Activated gamma-delta T cell (primary cell): ENCODE results near the gene DUOXA1.
"Not testable (repeated sequence)": the region's sequence is repeated elsewhere in the genome, so short reads cannot be mapped to it uniquely, and the experiment has no call there.

Experiments used
- DNase-seq: peaks from one replicate; lab custom pipeline; 2025; lab: John Stamatoyannopoulos, UW

DUOXA1 gene

DNA sequence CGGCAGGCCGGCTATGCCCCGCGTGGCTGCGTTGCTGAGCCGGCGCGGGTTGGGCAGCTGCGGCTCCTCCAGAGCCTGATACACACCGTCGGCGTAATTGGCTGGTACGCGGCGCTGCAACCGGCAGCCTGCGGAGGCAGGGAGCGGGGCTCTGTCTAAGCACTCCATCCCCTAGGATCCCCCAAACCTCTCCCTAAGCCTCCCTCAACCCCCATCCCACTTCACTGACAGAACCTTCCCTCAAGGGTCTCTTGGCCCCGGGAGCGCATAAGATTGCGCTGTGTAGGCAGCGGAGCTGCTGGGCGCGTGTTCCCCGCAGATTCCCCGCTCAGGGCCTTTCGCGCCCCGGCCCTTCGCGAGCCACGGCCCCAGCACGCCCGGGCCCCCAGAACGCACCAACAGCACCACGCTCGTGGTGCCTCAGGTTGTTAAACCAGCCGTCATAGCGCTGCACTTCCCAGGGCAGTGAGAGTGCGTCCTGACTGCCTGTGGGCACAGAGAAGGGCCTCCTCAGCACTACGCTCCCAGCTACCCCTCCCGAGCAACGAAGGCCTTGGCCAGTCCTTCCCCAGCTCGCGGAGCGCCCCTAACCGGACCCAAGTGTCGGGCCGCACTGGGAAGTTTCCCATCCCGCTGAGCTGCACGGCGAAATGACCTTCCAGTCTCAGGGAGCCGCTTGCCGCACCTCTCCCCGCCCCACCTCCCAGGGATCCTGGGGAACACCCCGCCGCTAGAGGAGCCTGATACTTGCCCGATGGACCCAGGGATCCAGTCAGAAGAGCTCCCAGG lies 16.9 kb downstream of the DUOXA1 start:
- no peak for DNase-seq

DNA sequence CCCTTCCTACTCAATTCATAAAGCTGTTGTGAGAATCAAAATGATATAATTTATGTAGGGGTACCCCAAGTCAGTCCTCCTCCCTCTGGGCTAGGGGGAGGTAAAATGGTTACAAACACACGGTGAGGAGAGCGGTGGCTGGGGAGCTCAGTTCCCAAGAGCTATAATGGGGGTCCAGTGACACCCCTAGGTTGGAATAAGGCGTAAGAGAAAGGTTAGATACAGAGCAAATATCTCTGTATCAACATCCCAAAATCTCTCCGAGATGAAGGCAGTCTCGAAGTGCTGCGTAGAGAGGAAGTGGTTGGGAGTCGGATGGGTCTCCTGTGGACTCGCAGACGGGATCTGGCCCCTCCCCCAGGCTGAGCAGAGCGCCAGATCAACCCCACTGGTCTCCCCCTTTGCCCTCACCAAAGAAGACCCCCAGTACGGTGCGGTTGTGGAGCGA lies 17.5 kb downstream of the DUOXA1 start:
- no peak for DNase-seq

- no peak for DNase-seq
These were observed 18.1 kb downstream of the DUOXA1 start for GRCh38 chr15:45111390-45112142.

- no peak for DNase-seq
These were observed 19.3 kb downstream of the DUOXA1 start for GRCh38 chr15:45110256-45110820.

- no peak for DNase-seq
These were observed 21.6 kb downstream of the DUOXA1 start for GRCh38 chr15:45107941-45108630.

DNA sequence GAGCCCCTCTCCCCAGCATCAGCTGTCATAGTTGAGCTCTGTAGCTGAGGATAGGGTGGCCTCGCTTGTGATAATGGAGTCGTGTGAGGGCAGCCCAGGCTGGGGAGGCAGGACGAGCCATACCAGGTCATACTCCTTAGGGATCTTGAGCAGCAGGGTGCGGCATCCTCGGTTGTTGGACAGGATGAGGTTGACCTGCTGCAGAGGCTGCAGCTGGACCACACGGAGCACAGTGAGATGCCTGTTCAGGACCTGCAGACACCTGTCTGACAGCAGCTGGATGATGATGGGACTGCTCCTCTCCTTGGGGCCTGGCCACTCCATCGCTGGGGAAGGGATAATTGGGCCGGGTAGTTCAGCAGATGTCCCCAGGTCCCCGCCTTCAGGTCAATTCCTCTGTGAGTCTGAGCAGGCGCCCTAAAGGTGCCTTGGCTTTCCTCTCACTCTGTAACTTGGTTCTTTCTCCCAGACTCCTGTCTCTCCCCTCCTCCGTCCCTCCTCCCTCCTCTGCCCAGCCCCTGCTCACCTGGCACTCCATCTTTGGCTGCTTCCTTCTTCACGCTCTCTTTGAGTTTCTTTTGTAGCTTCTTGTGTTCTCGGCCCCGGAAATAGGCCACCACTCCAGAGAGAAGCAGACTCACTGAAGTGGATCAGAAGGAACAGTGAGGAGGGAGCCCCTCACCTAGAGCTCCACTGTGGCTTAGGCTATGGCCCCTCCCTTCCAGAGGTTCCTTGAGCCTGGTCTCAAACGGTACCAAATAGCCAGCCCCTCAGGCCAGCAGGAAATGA lies 23.5 kb downstream of the DUOXA1 start:
- no peak for DNase-seq

- DNase-seq, result no peak
These were observed 24.1 kb downstream of the DUOXA1 start for GRCh38 chr15:45105586-45105985.

GRCh38 chr15:45104170-45104569 lies 25.5 kb downstream of the DUOXA1 start:
- not testable (repeated sequence) for DNase-seq

GRCh38 chr15:45102226-45102625 lies 27.5 kb downstream of the DUOXA1 start:
- DNase-seq, result no peak

DNA sequence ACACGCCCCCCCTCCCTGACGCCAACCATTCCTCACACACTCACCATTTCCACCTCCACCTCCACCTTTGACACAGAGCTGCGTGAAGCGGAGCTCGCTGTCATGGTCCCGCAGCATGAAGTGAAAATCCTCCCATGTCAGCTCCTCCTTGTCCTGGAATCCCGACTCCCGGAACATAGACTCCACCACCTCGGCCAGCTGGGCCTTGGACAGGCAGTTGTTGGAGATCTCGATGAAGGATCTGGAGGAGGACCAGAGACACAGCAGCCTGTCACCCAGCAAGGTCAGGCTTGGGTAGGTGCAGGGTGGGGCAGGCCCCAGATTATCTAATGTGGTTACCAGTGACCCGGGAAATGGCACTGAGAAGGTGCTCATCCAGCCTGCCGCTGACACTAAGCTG lies 27.9 kb downstream of the DUOXA1 start:
- DNase-seq, result no peak

DNA sequence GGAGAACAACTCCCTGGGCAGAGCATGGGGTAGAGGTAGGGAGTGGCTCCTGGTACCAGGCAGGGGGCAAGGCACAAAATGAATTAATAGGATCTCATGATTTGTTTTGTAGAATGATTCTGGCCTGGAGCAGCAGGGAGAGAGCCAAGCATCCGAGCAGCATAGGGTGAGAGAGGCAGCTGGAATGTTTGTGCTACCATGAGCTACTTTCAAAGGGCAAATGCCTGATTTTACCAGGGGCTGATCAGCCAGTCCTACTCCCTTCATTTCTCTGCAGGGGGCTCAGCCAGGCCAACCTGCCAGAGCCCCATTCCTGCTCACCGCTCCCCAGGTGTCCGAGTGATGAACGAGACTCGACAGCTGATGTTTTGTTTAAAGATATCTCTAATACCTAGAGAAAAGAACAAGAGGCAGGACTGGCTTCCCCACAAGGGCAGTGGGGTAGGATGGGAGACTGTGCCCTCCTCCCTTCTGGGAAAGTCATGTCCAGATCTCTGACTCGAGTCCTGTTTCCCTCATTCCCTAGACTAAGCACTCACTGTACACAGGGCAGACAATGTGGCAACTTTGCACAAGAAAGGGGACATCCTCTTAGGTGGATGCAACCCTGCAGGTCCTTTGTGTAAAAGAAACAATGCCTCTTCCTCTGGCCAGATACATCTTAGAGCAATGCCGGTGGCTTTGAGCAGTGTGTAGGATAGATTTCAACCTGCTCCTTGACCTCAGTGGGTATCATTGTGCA lies 28.6 kb downstream of the DUOXA1 start:
- DNase-seq, result no peak

- DNase-seq, result no peak
These were observed 30.0 kb downstream of the DUOXA1 start for GRCh38 chr15:45099549-45100165.

GRCh38 chr15:45097466-45097865 lies 32.2 kb downstream of the DUOXA1 start:
- DNase-seq, result no peak

DNA sequence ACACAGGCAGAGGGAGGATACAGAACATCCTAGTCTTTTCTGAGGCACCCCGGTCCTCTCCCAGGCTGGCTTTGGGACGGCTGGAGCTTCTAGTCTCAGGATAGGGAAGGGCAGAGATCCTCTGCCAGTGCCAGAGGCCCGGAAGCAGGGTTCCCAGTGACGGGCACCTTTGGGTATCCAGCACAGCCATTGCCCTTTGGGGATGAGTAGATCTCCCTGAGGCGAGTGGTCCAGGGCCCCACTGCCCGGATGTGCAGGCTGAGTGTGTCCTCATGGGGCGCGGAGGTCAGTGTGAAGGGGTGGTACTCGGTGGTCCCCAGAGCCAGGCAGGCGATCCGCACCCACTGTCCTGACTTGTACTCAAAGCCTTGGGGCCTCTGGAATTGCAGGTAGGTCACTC lies 34.0 kb downstream of the DUOXA1 start:
- no peak for DNase-seq

DNA sequence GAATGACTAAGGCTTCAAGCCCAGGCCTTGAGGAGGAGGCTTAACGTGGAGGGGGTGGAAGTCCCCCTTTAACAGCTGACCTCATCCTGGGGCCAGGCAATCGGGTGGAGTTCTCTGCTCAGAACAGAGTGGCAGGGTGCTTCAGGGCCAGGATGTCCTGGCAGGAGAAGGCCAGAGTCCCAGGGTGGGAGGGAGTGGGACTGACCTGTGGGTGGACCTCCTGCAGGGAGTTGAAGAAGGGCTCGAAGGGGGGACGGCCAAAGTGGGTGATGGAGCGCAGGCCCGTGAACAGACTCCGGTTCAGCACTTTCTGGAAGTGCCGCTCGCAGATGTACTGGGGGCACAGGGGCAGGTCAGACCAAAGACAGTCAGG lies 35.3 kb downstream of the DUOXA1 start:
- no peak for DNase-seq

- no peak for DNase-seq
These were observed 35.9 kb downstream of the DUOXA1 start for GRCh38 chr15:45093622-45094357.

DNA sequence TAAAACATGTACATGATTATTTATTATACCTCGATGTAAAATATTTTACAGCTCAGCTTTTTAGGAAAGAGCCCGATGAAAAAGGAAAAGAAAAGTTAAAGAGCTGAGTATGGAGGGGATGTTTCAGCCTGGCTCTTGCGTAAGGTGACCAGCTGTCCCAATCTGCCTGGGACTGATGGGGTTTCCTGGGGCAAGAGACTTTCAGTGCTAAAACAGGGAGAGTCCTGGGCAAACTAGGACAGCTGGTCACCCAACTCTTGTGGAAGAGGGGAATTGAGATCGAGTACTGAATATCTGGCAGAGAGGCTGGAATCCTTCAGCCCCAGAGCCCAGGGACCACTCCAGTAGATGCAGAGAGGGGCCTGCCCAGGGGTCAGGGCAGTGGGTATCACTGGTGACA lies 36.7 kb downstream of the DUOXA1 start:
- no peak for DNase-seq

DNA sequence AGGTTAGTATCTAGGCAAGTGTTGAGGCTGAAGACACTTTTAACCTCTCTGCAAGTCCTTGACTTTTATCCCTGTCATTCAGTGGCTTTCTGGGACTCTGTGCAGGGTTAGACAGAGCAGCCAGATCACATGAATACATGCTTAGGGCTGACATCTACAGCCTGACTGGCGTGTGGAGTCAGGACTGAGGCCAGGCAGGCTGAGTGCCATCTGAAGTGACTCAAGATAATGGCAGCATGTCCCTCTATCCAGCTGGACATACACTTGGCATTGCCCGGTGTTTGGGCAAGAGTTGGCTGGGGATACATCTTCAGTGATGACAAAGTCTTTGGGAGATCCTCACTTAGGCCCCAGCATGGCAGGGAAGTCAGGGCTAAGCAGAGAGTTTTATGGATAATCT lies 38.1 kb downstream of the DUOXA1 start:
- DNase-seq, result no peak

DNA sequence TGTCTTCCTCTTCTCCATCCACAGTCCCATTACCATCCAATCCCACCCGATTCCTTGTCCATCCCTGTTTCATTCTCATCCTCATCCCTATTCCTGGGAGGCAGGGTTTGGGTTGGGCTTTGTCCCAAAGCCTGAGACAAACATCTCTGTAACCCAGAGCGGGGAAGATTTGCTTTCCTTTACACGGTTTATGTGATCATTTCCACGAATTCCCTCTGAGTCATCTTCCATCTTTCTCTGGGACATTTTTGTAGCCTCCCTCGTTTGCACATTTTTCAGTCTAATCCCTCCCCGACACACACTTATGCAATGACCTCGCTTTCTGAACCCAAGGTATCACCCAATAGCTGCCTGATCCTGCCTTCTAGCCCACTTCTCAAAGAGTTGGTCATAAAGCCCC lies 38.5 kb downstream of the DUOXA1 start:
- no peak for DNase-seq
